Epidermal melanocyte (primary cell): ENCODE measurements around the gene CCDC142.

Experiments used
- DNase-seq: peaks from one replicate; pipeline ENCODE4 v3.0.0; 2011; ENCODE audit warnings: low spot score; ENCODE audit not compliant: insufficient read length

CCDC142 gene

GRCh38 chr2:74514368-74515270 lies 31.8 kb upstream of the CCDC142 start, which contains the start of gene TLX2:
Gene TLX2 (plus strand): TSS chr2:74514450. CDS start chr2:74514807, 357 bp downstream.
- DNase-seq: no peak

DNA sequence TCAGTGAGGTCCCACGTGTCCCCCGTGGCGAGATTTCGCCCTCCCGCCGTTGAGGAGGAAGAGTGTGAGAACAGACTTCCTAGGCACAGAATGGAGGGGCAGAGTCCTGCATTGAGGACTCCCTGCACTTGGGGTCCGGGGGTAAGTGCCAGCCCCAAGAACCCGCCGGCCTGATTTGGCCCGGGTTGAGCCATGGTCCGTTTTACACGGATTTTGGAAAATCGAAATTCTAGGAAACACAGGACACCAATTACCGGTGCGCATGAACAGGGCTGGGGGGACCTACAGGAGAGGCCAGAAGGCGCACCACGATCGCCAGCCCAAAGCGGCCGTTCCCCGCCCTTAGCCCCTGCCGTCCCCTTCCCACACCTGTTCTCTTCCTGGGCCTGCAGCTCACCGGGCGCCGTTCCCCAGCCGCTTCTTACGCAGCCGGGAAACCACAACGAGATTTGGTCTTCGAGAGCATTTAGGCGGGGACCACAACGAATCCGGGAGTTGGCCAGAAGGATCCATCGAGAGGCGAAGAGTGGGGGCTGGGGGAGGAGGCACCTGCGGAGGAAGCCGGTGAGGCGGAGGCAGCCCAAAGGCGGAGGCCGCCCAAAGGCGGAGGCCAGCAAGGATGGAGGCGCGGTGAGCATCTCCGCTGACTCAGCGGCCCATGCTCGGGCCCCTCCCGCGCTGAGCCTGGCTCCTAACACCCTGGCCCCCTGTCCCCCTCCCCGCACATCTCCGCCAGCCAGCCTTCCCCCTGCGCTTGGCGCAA lies 31.0 kb upstream of the CCDC142 start:
- no peak for DNase-seq

DNA sequence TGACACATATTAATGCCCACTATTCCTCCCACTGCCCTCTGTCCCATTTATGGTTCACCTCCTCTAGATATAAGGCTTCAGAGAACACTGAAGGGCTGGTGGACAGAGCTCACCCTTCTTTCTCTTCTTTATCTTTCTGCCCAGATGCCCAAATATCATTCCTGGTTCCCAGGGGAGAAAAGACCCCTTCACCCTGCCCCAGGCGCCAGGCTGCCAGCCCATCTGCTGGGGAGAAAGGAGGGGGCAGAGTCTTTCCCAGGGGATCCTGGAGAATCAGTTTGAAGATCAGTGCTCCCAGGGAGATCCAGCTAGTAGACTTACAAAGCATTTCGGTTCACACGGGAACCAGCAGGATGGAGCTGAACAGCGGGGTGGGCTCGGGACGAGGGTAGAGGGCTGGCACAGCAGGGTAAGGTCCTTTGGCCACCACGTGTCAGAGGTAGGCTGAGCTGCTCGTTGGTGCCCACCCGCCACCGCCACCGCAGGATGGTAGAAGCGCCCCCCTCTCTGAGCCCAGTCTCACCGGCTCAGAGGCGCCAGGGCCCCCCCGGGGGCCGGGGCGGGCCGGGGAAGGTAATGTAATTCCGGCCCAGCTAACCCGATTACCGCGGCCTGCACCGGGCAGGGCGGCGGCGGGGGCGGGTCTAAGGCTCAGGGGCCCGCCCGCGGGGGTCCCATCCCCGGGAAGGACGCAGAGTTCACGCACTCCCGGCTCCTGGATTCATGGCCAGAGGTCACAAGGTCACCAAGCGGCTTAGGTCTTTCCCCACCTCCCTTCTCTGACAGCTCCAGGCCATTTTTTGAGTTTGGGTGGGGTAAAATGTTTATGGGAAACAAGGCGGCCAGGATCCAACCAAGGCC lies 30.2 kb upstream of the CCDC142 start:
- DNase-seq: no peak

DNA sequence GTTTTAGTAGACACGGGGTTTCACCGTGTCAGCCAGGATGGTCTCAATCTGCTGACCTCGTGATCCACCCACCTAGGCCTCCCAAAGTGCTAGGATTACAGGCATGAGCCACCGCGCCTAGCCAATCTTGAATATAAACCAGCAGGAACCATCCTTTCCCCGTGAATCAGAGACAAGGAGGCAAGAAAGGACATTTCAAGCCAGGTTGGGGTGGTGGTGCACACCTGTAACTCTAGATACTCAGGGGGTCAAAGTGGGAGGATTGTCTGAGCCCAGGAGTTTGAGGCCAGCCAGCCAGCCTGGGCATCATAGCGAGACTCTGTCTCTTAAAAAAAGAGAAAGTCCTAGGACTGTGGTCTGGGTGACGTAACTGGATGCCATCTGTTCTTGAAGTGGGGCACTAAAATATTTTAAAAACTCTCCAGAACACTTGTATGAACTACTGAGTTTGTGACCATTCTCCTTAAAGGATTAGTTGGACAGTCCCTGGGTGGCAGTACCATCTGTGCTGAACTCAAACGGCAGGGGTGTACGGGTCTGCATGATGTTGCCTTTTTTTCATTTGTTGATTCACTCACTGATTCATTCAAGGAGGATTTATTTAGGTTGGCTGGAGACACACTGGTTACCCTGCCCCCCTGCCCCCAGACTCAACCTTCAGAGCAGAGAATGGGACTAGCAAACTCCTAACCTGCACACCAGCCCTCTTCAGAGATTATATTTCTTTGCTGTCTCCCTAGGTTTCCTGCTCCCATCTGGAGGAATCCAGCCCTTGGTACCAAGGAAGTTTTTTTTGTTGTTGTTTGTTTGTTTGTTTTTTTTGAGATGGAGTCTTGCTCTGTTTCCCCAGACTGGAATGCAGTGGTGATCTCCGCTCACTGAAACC lies 28.5 kb upstream of the CCDC142 start:
- DNase-seq: no peak

DNA sequence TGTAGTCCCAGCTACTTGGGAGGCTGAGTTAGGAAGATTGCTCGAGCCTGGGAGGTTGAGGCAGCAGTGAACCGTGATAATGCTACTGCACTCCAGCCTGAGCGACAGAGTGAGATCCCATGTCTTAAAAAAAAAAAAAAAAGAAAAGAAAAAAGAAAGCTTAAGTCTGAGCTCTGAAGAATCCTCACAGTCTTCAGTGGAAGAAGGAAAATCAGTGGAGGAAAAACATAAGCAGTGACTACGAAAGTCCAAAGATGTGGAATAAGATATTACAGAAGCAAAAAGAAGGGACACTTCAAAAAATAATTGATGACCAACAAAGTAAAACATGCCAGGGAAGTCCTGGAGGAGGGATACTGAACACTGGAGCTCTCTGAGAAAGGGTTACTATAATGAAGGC lies 27.5 kb upstream of the CCDC142 start:
- DNase-seq: no peak

- DNase-seq: peak; percentile 46
These were observed 25.2 kb upstream of the CCDC142 start for GRCh38 chr2:74507926-74508520.

- DNase-seq: peak; percentile 98
These were observed 24.5 kb upstream of the CCDC142 start, which contains the start of gene PCGF1 for GRCh38 chr2:74507145-74507925. Gene PCGF1 (minus strand): TSS chr2:74507695. CDS start chr2:74507668, 27 bp downstream.

DNA sequence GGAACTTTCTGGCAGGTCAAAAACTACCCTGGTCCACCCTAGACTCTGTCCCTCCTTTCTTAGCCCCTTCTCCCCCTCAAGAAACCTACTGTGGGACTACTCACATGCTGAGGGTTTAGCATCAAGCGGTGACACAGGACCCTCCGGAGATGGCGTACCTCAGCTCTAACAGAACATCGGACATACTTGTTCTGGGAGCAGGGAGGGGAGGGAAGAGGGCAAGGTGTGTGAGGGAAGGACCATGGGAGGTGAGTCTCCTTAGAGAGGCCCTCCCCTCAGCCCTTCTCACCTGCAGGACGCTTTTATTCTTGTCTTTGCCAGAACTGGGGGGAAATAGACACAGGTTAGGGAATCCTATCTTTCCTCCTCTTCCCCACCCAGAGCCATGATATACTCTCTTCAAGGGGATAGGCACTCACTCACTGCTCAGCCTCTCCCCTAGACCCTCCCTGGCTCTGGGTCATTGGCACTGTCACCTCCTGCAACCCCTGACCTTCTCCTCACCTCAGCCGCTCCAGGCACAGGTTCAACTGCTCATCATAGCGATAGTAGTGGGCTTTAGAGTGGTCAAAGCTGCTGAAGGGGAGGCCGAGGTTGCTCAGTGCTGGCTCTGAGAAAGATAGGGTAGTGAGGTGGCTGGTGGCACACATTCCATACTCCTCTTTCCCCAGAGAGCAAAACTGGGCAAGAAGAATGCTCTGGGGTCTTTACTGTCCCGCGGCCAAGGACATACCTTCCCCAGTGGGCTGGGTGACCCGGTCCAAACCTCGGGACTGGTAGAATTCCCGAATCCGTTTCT lies 22.8 kb upstream of the CCDC142 start:
- DNase-seq: no peak

DNA sequence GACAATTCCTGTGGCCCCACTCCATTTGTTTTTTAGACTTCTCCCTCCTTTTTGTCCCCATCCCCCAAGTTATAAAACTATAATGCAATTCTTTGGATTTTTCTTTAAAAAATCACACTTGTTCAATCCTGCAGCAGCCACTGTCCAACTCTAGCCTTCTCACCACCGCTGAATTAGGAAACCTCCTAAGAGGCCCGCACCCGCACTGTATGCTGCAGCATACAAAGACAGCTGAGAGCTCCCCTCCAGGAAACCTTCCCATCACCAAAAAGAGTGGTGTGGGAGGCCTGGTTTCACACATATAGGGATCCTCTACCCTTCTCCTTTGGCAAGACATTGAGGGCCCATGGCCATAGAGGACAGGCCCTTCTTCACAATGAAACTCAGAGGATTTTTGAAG lies 21.8 kb upstream of the CCDC142 start:
- DNase-seq: no peak

- DNase-seq: peak; percentile 20
These were observed 21.0 kb upstream of the CCDC142 start for GRCh38 chr2:74503506-74504475.

DNA sequence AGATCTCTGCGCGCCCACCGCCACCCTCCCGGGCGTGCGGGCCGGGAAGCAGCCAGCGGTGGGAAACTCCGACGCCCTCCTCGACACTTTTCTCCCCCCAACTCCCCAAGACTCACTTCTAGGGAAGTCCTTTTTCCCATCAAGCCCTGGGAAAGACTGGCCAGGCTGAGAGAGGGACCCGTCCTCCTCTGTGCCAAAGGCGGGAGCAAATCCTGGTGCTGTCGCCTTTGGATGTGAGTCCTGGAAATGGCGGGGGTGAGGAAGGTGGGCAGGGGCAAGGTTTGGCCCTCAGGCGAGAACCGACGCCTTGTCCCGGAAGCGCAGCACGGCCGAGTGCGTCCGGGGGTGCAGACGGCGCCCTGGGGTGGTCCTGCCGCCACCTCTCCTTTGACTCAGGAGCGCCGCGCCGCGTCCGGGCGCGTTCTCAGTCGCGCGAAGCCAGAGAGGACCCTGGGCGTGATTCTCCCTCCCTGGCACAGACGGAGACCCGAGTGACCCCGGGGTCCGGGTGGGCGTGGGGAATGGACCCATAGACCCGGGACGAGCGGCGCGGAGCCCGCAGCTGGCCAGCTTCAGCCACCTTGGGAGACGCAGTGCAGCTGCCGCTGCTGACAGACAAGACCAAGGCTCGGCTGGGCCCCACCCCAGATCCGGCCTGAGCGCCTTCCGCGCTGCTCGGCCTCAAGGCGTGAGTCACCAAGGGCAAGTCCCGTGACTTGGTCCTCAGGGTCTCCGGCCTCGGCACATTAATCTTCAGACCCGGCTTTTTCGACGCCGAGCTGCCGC lies 20.1 kb upstream of the CCDC142 start:
- peak; percentile 76 for DNase-seq

- DNase-seq: no peak
These were observed 19.4 kb upstream of the CCDC142 start for GRCh38 chr2:74502147-74502719.

DNA sequence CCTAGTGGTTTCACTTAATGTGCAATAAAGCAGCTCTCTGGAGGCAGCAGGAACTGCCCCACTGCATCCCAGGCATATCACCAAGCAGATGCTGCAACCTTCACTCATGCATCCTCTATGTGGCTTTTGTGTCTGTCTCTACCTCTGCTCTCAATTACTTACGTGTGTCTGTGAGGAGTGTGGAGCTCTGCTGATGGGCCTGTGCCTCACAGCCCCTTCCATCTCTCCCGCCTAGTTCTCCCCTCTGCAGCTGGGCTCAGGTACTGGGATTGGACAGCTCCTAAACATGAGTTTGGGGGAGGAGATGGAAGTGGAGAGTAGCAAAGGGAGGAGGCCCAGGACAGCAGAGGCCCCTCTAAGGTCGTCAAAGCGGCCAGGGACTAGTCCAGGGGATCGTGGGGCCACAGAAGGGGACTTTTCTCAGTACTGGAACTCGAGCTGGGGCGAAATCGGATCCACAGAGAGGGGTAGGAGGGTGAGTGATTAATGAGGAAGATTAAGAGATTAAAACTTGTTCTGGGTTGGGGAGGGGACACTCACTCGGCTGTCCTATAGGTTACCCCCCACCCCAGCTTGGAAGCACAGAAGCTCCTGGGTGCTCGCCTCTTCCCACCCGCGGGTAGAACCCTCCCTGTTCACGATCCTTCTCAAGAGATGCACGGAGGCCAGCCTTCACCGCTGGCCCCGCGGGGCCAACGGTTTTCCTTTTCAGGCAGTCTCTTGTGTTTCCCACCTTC lies 18.7 kb upstream of the CCDC142 start:
- no peak for DNase-seq

- no peak for DNase-seq
These were observed 17.8 kb upstream of the CCDC142 start for GRCh38 chr2:74500578-74500946.

GRCh38 chr2:74499940-74500577 lies 17.3 kb upstream of the CCDC142 start:
- no peak for DNase-seq
